NCI-H748 (cell line): ENCODE data around the gene FKBP15.
A peak's percentile ranks its signal among the peaks of the same experiment; 100 is the strongest.

Source experiments
- DNase-seq: peaks from one replicate; lab custom pipeline; 2025; ENCODE audit not compliant: unreplicated experiment; lab: John Stamatoyannopoulos, UW

FKBP15 gene

DNA sequence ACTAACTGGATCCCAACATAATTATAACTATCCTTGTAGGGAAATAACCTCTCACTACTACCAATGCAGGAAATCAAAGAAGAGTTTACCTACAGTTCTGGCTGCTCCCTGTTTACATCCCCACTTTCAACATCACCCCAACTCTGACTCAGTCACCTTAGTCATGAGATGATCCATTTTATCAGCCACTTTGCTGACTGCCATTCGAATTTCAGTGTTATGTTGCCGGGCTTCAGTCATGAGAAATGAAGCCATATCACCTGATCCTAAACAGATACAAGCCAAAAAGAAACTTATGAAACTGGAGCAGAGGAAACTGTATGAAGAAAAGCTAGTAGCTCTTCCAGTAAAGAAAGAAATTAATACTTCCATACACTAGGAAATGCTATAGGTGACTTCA, 36.5 kb downstream of the FKBP15 start:
- DNase-seq = no peak

DNA sequence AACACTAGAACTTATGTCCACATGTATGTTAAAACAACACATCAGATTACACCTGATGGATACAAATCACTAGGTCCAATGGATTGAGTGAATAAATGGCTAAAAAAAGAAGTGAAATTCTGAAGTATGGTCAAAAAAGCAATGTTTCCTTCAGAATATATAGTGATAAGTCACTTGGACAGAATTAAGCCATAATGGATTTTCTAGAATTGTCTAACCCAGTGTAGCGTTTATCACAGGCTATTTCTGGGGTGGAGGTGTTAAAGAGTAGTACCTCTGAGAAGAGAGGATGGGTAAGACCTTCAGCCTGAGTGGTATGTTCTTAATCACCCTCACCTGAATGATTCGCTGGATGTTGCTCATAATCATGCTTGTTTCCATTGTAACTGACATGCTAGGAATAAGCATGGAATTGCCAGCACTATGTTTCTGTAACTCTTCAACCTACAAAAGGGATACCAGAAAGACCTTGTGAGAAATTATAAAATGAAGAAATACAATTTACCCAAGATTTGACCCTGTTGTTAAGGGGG, 37.1 kb downstream of the FKBP15 start:
- DNase-seq = no peak

DNA sequence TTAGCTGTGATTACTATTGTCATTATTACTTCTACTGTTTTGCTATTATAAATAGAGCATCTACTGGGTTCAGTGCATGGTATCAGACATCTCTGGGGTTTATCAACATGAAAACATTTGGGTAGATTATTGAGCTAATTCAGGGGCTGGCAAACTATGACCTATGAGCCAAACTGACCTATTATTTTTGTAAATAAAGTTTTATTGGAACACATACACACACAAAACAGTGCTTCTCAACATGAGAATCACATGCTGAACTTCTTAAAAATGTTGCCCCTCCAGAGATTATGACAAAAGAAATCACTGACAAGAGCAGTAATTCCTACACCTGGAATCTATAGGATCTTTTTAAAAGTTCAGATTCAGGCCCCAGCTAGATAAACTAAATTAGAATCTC, 39.9 kb downstream of the FKBP15 start:
- no peak for DNase-seq

DNA sequence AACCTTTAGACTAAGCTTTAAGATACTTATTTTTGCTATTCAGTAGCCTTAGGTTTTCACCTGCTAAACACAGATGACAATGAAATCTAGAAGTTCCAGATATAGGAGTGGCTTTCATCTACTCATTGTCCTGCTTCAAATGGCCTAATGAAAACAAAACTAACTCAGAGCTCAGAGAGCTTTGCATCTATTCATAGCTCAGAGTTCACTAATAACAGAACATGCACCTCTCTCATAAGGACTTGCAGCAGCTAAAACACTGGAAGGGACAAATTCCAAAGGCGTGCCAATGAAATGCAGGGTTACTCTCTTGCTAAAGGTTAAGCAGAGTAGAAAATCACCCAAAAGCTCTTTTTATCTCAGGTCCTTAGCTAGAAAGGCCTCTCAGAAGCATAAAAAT, 41.2 kb downstream of the FKBP15 start:
- no peak for DNase-seq

DNA sequence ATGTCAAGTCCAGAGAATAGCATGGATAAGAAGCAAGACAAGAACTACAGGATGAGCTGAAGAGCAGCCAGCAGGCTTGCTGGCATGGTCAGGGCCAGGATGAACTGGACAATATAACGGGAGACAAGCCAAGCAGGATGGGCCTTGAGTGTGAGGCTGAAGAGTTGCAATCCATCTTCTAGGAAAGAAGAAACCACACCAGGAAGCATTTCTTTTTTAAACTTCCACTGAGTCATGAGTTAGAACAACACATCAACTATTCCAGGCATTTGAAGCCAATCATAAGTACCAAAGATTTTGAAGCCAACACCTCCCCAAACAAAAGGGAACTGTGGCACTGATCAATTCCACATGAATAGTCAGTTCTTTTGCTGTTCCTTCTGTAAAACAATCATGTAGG, 43.0 kb downstream of the FKBP15 start:
- no peak for DNase-seq

DNA sequence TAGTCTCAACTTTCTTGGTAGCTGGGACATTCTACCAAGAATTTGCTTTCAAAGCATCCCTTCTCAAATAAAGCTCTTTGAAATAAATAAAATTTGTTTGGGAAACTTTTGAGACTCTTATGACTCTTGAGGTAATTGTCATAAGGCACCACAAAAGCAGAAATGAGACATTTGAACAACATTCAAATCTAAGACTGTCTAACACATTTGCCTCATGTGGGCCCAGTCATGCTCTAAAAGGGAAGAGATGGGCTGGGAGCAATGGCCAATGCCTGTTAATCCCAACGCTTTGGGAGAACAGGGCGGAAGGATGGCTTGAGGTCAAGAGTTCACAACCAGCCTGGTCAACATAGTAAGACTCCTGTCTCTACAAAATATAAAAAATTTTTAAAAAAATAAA, 43.8 kb downstream of the FKBP15 start:
- DNase-seq = no peak

DNA sequence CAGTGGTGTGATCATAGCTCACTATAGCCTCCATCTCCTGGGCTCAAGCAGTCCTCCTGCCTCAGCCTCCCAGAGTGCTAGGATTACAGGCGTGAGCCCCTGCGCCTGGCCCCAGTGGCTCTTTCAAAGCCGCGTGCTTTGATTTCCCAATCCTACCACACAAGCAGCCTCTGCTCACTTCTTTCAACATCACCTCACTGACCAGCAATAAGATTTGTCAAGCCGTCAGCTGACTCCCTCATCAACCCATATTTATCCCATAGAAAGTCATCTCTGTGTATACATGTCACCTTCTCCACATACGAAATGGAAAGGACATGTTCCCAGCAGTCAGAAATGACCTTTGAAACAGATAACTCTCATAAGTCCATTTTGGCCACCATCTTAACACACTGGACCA, 44.3 kb downstream of the FKBP15 start:
- no peak for DNase-seq

DNA sequence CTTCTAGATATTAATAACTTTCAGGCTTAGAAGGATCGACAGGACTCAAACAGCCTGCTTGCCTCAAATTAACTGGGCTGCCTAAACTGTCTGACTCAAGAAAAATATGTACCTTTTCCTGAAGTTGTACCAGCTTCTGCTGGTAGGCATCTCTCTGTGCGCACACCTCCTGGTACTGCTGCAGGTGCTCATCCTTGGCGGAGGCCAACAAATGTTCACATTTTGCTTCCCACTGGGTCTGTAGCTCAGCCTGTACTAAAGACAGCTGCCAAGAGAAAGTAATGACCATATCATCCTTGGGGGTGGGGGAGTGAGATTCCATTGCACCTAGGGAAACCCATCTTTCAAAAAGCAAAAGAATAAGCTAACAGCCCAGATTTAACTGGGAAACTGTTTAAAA, 47.7 kb downstream of the FKBP15 start:
- DNase-seq = no peak

DNA sequence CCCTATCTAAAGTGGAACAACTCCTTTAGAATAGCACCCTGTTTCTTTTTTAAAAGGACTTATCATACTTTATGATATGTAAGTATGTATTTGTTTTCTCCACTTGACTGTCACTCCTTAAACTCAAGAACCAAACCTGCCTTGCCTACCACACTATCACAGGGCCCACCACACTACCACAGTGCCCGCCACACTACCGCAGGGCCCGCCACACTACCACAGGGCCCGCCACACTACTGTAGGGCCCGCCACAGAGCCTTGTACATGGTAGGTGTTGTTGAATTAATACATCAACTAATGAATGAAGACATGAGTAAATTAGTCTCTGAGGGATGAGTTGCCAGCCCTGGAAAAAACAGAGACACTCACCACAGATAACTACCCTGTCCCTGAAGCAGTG, 52.3 kb downstream of the FKBP15 start:
- no peak for DNase-seq

DNA sequence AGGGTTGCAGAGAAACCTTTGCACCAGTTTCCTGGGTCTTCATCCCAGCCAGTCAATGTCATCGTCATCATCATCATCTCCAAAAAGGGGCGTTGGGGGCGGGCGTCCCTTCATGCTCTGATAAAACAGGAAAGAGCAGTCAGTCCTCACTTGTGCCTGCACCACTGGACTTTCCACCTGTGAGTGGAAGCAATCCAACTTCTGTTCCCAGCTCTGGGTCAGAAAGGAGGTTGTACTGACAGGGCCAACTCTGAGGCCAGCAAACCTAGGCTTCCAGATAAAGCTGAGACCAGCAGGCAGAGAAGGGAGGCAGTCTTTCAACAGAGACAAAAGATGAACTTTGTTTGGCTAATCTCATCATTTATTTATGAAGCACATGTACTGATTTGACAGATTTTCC, 55.0 kb downstream of the FKBP15 start:
- DNase-seq = no peak

DNA sequence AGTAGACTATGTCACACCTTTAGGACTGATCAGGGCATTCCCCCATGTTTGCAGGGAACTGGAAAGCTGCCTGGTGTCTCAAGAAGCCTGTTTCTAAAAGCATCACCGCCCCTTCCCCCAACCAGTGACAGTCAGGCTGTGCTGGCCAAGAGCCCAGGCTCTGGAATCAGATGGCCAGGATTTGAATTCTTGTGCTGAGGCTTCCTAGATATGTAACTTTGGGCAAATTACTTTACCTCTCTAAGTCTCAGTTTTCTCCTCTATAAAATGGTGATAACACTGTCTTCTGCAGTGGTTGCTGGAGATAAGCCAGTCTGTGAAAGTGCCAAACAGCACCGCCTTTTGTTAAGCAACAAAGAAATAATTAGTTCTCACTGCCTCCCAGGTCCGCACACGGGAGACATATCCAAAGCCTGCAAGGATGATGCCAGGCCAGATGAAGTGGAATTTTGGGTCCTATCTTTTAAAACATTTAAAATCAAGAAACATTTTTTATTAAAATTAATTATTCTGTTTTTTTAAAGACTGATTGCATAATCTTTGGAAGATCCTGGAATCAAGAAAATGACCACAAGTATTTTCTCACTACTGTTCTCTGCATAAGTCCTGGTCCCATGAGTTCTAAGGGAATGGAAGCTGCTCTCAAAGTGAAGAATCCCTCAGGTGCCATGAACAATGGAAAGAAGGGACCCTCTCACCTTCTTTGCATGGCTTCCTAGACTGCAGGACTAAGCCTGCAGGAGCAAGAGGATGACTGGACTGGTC, 56.4 kb downstream of the FKBP15 start:
- no peak for DNase-seq

DNA sequence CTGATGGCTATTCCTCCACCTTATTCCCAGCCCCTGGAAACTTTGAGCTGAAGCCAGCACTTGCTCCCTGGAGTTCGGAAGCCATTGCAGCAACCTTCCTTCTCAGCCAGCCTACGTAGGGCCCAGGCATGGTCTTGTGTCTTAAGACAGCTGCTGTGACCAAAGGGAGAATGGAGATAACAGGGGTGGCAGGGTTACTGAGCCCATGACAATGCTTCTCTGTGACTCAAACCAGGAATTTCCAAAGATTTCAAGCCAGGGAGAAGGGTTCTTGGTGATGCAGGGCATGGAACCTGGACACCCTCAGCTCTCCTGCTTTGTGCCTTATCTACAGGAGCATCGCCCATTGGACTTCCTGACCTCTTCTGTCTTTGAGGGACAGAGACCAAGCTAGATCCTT, 58.1 kb downstream of the FKBP15 start:
- DNase-seq = no peak

DNA sequence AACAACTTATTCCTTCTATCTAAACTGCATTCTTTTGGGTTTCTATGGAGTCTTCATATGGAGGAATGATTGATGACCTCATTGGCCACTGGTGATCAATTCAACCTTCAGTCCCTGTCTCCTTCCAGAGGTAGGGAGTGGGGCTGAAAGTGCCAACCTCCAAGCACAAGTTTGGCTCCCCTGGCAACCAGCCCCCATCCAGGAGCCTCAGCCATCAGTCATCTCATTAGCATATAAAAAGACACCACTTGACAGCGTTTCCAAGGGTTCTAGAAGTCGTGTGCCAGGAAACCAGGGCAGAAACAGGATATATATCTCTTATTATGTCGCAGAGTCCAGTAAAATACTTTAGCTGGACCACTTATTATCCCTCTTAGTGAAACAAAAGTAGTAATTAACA, 60.5 kb downstream of the FKBP15 start:
- DNase-seq = no peak

DNA sequence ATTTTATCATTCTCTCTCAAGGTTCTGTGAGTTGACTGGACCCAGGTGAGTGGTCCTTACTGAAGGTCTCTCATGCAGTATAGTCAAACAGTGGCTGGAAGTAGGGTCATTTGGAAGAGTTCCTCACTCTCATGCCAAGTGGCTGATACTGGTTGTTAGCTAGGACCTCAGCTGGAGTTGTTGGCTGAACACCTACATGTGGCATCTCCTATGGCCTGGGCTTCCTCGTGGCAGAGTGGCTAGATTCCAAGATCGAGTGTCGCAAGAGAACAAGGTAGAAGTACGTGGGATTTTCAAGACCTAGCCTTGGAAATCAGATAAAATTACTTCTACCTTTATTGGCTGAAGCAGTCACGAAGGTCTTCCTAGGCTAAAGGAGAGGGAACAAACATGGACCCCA, 62.6 kb downstream of the FKBP15 start:
- no peak for DNase-seq

DNA sequence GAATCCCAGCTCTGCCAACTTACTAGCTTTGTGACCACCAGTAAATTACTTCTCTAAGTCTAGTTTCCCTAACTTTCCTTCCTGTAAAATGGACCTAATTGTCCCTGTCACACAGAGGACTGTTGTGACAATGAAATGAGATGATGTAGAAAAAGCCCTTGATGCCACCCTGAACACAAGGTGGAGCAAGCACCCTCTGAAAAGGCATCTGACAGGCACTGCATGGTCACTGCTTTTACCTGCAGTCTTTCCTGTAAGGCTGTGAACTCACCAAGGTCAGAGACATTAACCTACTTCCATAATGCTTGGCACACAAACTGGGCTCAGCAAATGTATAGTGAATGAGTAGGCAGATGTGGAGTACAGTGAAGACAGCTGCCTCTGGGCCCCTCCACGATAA, 64.2 kb downstream of the FKBP15 start:
- DNase-seq = peak; percentile 16

DNA sequence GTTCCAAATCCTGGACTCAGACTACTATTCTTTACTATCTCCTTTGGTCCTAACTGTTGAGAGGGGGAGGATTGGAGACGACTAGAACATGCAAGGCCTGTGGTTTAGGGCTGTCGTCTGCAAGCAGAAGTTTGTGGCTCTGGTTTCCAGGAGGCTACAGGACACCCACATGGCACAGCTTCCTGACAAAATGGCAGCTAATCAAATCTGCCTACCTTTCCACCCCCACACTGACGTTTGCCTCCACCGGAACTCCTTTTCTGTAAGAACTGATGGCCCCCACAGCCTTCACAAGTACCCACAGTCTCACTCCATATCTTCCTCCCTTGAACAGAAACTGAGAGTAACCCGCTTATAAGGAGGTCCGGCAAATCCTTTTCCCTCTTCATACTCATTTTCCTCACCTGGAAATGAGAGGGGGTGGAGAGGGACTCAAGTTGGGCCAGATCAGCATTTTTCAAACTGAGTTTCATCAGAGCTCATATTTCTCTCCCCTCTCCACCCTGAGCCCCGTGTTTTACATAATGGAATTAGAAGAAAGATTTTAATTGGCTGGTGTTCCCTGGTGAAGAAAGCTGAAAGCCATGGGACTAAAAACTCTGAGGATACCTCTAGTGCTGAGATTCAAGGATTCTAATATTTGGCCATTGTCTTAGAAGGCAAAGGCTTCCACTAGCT, 65.0 kb downstream of the FKBP15 start:
- DNase-seq = no peak

DNA sequence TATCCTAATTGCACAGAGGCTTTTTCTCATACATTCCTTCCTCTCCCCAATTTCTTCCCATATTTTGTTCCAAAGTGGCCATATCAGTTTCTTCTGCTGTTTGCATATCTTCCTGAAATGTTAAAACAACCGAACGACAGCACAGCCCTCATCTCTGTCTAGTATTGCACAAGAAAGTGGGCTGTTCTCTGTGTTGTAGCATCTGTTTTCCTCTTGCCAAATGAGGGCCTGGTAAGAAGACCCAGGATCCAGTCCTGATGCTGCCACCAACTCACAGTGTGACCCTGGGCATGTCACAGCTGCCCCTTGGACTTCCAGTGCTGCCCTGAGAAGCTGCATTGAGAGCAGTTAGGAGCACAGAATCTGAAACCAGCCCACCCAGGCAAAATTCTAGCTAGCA, 66.1 kb downstream of the FKBP15 start:
- no peak for DNase-seq

DNA sequence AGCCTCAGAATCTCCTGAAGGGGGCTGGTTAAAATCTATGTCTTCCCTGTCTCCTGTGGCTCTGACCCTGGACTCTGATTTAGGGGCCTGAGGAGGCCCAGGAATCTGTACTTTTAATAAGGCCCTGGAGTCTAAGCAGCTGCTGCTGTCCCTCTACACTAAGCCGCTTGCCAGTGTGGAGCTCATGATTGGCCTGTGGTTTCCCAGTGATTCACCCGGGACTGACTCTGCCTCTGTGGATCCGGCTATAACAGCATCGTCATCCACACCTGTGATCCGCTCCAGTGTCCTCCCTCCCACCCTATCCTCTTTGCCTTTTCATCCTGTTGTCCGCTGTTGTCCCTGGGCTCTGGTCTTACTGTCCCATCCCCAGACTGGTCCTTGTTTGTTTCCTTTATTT, 66.6 kb downstream of the FKBP15 start:
- no peak for DNase-seq

DNA sequence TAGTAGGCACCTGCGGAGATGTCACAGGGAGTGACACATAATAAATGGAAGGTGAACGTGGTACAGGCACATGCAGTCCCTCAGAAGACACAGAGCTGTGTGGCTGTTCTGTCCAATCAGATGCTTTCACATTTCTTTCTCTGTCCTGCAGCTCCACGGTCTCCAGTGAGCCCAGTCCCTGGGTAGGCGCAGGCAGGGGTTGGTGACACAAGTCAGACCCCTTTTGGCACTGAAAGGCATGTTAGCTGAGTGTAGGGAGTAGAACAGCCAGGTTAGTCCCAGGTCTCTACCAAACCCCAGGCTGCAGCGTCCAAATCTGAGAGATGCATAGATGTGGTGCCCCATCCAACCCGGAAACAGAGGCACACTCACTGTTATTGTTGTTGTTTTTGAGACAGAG, 67.5 kb downstream of the FKBP15 start:
- no peak for DNase-seq

DNA sequence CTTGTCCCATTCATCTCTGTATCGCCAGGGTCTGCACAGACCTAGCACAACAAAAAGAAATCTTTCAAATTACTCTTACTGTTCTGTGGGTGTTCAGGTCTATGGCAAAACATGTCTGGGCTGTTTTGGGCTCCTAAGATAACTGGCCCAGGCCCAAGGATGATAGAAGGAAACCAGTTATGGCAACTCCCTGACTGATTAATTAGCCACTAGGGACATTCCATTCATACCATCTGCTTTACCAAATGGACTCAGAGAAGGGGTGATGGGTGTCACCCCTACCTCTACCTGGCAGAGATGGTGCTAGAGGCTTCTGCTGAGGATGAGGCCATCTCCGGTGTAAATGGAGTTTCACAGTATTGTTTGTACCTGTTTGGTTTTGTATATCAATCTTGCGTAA, 68.4 kb downstream of the FKBP15 start:
- no peak for DNase-seq

DNA sequence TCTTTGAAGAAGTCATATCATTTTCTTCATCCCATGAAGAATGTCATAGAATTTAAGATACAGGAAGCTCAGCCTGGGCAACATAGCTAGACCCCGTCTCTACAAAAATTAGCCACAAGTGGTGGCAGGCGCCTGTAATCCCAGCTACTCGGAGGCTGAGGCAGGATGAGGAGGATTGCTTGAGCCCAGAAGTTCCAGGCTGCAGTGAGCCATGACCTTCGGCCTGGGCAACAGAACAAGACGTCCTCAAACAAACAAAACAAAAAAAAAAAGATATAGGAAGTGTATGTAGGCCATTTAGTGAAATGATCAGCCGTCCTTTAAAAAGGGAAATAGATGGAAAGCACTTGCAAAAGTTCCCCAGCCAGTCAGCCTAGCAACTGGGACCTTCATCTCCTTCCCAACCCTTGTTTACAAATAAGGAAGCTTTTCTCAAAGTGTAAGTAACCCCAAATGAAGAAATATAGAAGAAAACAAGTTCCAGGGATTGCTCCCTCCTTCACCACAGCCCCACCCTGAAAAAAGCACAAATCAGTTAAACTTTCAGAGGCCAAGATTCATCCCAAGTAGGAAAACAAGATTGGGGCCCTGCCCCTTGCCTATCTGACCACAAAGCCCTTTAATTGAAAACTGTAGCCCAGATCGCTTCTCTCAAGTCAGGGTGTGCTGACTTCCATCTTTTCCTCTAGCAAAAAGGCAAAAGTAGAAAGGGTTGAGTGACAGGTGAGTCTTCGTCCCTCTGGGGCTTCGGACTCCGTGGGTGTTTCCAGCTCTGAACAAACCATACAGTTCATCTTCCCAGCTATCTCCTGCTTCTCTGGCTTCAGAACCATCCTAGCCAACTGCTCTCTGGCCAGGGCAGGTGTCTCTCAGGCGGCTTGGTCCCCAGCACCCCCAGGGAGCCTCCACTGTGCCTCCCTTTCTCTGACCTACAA, 69.1 kb downstream of the FKBP15 start:
- no peak for DNase-seq
